NCI-H2107 treated with DMSO at 0.1 percent for 48 hours (cell line): ENCODE measurements around the gene PPFIA1.

Experiments used
- DNase-seq: peaks from one replicate; lab custom pipeline; 2025; ENCODE audit not compliant: unreplicated experiment; lab: John Stamatoyannopoulos, UW

Gene PPFIA1

GRCh38 chr11:70270104-70270876 lies at the start of gene PPFIA1:
Gene PPFIA1 (plus strand): TSS chr11:70270690. CDS start chr11:70272173, 1,483 bp downstream.
- DNase-seq, result peak; percentile 77

GRCh38 chr11:70220920-70221319 lies 49.6 kb upstream of the PPFIA1 start:
- no peak for DNase-seq

GRCh38 chr11:70225681-70226177 lies 44.8 kb upstream of the PPFIA1 start:
- DNase-seq, result no peak

- no peak for DNase-seq
These were observed 44.3 kb upstream of the PPFIA1 start for GRCh38 chr11:70226183-70226582.

GRCh38 chr11:70226967-70227366 lies 43.5 kb upstream of the PPFIA1 start:
- no peak for DNase-seq

GRCh38 chr11:70229737-70230136 lies 40.8 kb upstream of the PPFIA1 start:
- no peak for DNase-seq

- DNase-seq, result no peak
These were observed 40.2 kb upstream of the PPFIA1 start for GRCh38 chr11:70230151-70230839.

GRCh38 chr11:70230840-70231710 lies 39.4 kb upstream of the PPFIA1 start:
- DNase-seq, result no peak

- DNase-seq, result no peak
These were observed 37.5 kb upstream of the PPFIA1 start for GRCh38 chr11:70233034-70233433.

GRCh38 chr11:70233511-70233934 lies 37.0 kb upstream of the PPFIA1 start:
- no peak for DNase-seq

GRCh38 chr11:70233962-70234361 lies 36.5 kb upstream of the PPFIA1 start:
- DNase-seq, result no peak

GRCh38 chr11:70240337-70240736 lies 30.2 kb upstream of the PPFIA1 start:
- no peak for DNase-seq

GRCh38 chr11:70241709-70242108 lies 28.8 kb upstream of the PPFIA1 start:
- no peak for DNase-seq

- DNase-seq, result no peak
These were observed 27.6 kb upstream of the PPFIA1 start for GRCh38 chr11:70242885-70243284.

- no peak for DNase-seq
These were observed 26.4 kb upstream of the PPFIA1 start for GRCh38 chr11:70243912-70244652.

GRCh38 chr11:70244698-70245097 lies 25.8 kb upstream of the PPFIA1 start:
- DNase-seq, result no peak

- DNase-seq, result no peak
These were observed 24.3 kb upstream of the PPFIA1 start for GRCh38 chr11:70246196-70246595.

GRCh38 chr11:70247042-70247709 lies 23.3 kb upstream of the PPFIA1 start:
- DNase-seq, result no peak

GRCh38 chr11:70247710-70248072 lies 22.8 kb upstream of the PPFIA1 start:
- DNase-seq, result no peak
